Ecto neural progenitor cell (in vitro differentiated cells): ENCODE data around the gene LIG1.

Experiments
- DNase-seq: peaks from one replicate; pipeline ENCODE4 v3.0.0-alpha.2; 2018; ENCODE audit warnings: low spot score

LIG1 gene

DNA sequence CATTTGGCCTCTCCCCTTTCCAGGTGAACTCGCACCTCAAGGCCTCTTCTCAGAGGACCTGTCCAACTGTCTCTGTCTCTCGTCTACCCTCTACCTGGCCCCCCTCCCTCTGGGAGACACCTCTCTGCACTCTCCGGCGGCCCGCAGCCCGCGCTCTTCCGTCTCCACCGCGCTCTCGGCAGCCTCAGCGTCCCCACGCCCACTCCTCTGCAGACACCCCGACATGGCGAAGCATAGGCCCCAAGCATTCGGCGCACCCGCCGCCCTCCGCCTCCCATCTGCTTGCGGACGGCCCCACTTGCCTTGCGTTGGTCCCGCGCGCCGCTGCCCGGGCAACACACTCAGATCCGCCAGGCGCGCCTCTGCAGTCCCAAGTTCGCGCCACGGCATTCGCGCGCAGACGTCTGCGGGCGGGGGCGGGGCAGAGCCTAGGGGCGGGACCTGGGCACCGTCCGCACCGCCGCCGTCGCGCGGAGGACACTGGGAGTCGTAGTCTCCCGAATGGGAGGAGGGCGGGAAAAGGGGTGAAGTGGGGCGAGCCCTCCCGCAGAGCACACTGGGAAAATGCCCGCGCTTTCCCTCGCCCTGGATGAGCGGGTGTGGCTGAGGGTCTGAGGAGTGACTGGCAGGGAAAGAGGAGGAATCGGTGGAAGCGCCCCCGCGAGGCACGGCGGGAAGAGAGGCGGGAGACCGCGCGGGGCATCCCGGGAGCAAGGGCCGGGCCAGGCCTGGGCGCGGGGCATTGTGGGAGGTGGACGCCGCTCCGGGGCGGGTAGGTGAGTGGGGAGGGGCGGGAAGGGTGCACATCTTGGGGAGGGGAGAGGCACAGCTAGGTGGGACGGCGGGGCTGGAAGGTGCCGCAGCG, at the start of gene LIG1, which contains the start of gene ZSWIM9:
Gene LIG1 (minus strand): TSS at position 406 of the 865 bp plus-strand sequence. CDS start 4,778 bp downstream, outside the sequence.
Gene ZSWIM9 (plus strand): TSS at position 742 of the 865 bp plus-strand sequence. CDS start 1,123 bp downstream, outside the sequence.
- peak; percentile 96 for DNase-seq

DNA sequence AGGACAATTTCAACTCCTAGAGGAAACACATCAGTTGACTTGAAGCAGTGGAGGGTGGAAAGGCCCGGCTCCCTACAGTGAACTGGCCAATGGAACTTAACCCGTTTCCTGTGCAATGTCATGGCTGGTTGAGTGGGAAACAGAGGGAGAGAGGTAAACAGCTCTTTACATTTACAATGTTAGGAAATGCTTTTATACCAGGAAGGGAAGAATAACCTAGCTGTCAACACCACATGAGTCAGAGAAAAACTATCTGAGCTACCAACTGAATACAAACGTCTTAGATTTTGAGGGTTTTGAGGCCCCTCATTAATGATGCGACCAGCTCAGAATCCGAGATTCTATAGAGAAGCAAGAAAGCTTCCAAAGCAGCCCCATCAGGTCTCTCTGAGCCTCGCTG, 48.9 kb upstream of the LIG1 start:
- no peak for DNase-seq

DNA sequence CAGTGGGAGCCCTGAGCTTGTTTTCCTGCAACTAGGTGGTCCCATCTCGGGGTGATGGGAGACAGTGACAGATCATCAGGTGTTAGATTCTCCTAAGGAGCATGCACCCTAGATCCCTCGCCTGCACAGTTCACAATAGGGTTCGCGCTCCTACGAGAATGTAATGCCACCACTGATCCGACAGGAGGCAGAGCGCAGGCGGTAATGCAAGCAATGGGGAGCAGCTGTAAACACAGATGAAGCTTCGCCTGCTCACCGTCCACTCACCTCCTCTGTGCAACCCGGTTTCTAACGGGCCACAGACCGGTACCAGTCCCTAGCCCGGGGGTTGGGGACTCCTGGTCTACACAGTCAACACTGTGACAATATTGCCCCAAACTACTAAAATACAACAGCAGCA, 46.8 kb upstream of the LIG1 start:
- DNase-seq = peak; percentile 59

DNA sequence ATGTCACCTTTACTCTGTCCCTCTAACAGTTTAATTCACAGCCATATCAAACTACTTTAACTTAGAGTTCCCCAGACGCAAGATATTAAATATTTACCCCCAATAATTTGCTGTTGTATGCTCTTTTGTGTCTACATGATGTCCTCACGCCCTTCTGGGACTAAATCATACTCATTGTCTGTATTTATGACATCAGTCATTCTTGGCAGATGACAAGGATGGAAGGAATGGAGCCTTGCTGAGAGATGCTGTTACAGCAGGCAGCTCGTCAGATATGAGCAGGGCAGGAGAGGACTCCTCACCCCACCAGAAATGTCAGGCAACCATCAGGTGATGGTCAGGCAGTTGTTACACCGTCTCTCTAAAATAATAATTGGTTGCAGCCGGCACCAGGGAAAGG, 43.8 kb upstream of the LIG1 start:
- DNase-seq = no peak

DNA sequence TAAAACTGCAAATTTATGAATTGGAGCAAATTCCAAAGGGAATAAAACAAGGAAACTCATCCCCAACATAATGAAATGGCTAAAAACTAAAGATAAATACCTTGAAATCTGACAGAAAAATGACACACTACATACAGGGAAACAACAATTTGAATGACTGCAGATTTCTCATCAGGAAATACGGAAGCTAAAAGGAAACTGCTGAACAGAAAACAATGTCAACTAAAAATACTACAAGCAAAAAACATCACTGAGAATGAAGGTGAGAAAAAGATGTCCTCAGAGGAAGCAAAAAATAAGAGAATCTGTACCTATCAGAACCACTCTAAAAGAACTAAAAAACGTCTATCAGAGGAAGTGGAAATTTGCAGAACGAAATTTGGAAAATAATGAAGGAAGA, 39.9 kb upstream of the LIG1 start:
- DNase-seq = no peak

DNA sequence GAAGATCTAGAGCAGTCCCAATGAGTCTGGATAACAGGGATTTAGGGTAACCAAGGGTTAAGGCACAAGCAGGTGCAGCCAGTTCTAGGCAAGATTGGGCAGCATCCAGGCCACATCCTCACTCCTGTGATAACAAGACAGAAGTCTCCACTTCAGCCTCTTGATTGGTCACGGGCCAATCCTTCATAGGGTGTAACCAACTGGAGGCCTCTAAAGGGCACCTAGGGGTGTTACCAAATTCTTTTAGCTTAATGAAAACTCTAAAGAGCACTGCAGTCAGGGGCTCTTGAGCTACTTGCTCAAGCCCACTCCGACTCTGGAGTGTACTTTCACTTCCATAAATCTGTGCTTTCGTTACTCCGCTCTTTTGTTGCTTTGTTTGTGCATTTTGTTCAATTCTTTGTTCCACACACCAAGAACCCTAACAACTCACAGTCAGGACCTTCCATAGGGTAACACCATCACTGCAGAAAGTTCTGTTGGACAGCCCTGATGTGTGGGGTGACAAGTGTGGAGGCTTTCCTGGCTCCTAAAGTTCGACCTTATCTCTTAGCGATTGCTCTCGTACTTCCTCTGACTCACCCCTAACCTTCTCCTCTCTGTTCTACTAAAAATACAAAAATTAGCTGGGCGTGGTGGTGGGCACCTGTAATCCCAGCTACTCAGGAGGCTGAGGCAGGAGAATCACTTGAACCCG, 36.4 kb upstream of the LIG1 start:
- DNase-seq = no peak

DNA sequence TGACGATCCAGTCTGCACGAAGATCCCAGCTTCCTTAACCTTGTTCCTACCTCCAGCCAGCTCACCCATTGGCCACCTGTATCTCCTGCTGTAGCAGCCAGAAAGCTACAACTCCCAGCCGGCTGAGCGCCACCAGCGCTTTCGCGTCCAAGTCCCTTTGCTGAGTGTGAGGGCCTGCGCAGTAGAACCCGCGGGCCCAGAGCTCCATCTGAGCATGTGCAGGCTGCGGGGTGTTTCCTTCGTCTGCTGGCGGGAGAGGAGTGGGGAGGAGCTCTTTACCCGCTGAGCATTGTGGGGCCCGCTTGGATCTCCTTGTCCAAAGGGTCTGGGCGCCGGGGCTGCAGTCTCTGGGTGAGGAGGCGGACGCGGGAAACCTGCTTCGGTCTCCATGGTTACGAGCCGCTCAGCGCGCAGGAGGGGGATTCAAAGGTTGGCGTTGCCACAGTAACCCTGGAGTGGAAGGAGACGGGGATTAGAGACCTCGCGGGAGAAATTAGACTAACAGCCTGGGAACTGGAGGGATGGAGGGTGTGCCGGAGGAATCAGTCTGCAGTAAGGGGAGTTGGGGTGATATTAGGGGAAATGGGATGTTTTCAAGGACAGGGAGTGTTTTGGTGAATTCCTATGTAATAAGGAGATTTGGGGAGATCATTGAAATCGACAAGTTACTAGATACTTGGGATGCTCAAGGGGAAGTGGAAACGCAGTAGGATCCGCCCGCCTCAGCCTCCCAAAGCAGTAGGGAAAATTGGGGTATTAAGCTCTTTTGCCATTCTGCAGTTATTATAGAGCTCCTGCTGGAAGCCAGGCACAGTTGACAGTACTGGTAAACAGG, 33.9 kb upstream of the LIG1 start:
- DNase-seq = peak; percentile 99

DNA sequence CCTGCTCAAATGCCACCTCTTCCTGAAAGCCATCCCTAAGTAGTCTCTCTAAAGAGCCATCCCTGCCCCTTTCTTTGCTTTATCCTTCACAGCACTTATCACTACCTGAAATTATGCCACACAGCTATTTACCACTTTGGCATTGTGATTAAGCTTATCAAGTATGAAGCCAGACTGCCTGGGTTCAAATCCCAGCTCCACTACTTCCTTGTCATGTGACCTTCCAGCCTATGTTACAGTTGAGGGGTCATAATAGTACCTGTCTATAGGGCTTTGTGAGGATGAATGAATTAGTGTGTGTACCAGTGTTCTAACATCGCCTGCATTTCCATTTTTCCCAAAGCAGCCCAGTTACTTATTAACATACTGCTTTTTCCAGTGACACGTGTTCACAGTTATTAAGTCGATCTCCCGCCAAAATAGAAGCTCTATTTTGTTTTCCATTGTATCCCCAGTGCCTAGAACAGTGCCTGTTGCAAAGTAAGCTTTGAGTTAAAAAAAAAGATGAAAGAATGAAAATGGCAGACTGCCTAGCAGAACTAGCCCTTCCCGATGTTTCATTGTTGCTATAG, 33.2 kb upstream of the LIG1 start:
- no peak for DNase-seq

DNA sequence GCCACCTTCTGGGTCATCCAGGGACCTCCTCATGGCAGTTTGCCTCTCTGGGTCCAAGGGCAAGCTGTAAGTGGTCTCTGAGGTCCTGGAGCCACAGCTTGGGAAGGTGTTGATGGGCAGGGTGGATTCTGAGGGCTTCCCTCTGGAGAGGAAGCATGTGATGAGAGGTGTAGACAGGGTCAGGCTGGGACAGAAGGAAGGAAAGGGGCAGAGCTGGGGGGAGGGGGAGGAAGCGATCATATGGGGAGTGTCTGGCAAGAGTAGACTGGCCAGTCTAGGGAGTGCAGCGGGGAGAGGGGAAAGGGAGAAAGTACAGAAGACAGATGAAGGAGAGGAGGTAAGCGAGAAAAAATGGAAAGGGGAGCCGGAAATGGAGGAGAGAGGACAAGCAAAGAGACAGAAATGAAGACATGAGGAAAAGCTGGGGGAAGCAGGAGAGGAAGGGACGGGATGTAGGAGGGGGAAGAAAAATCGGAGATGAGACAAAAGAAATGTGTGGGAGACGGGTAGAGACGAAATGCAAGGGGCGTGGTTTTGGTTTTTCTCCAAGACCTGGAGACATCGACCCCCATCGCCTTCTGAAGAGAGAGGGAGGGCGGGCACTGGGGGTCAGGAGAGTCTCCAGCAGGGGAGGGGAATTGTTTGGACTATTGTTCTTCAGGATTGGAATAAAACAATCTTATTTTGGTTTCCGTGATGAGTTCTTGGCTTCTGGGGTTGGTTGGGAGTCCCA, 27.0 kb upstream of the LIG1 start:
- DNase-seq = no peak

DNA sequence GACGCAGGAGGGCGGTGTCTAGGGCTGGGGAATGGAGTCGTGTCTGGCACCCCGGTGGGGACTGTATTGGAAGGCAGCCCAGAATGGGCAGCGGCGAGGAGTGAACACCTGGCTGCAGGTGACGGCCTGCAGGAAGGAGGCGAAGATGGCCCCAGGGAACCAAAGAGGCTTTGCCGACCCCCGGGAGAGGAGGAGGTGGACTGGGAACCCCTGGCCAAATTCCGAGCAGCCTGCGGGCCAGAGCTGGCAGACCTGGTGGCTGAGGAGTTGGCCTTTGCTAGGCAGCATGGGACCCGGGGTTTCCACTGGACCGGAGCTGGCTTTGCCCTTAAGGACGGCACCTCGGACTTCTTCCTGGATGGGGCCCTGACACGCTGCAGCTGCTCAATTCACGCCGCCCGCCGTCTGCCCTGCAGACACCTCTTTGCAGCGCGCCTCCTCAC, 26.2 kb upstream of the LIG1 start:
- no peak for DNase-seq

DNA sequence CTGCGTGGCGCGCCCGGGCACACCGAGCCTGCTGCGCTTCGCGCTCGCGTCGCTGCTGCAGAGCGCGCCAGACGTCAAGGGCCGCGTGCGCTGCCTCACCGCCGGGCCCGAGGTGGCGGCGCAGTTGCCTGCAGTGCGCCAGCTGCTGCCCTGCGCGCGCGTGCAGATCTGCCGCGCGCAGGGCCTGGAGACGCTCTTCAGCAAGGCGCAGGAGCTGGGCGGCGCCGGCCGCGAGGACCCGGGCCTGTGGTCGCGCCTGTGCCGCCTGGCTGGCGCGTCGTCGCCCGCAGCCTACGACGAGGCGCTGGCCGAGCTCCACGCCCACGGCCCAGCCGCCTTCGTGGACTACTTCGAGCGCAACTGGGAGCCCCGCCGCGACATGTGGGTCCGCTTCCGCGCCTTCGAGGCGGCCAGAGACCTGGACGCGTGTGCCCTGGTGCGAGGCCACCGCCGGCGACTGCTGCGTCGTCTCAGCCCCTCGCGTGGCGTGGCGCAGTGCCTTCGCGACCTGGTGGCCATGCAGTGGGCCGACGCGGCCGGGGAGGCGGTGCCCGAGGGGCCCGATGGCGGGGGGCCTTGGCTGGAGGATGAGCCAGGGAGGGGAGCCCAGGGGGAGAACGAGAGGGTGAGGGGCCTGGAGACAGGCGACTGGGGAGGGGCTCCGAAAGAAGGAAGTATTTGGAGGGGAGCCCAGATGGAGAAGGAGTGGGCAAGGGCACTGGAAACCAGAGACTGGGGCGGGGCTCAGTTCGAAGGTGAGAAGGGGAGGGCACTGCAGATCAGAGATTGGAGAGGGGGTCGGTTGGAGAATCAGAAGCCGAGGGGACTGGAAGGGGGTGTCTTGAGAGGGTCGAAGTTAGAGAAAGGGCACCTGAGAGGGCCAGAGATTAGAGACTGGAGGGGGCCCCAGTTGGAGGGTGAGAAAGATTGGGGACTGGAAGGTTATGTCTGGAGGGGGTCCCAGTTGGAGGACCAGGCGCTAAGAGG, 25.0 kb upstream of the LIG1 start:
- DNase-seq = no peak

DNA sequence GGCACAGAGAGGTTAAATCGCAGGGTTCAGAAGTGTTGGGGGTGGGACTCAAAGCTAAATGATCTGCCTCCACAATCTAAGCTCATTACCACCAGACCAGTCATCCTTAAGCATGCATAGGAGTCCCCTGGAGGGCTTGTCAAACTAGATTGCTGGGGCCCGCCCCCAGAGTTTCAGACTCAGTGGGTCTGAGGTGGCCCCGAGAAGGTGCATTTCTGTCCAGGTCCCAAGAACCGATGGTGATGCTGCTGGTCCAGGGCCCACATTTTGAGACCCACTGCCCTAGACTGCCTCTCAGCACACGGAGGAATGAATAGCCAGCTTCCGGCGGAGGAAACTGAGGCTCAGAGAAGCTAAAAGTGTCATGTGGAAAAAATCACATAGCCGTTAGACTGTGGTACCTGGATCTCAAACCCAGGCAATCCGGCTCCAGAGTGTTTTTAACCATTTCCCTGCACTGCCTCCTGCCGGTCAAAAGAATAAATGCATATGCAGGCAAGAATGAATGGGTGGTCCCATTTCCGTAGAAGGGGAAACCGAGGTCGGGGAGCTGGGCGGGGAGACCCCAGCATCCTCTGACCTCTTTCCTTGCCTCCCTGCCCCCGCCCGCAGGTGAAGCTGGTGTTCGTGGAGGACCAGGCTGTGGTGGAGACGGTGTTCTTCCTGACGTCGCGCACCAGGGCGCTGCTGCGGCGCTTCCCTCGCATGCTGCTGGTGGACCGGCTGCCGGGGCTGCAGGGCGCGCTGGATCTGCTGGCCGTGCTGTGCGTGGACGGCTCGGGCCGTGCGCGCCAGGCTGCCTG, 24.1 kb upstream of the LIG1 start:
- DNase-seq = no peak

DNA sequence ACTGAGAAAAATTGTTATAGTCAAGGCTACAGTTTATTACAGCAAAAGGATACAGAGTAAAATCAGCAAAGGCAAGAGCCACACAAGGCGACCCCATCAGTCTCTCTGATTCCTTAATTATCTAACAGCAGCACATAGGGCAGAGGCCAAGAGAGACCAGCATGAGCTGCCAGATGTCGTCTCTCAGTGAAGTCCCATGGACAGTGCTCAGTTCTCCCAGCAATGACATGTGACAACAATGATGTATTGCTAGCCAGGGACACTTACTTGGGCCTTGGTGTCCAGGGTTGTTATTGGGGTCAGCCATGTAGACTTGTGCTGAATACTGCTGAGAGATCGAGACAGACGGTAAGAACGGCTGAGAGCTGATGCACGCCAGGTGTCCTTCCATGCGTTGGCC, 22.6 kb upstream of the LIG1 start:
- no peak for DNase-seq

DNA sequence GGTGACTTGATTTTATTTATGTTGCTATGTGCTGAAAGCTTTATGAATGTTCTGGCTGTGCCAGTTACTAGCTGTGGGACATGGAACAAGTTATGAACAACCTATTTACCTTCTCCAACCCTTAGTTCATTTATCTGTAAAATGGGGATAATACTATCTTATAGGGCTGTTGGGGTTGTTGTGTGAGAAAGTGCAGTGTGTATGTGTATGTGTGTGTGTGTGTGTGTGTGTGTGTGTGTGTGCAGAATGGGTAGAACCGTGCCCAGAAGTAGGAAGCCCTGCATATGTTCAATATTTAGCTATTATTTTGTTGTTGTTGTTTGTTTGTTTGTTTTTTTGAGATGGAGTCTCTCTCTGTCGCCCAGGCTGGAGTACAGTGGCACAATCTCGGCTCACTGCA, 20.7 kb upstream of the LIG1 start:
- no peak for DNase-seq

DNA sequence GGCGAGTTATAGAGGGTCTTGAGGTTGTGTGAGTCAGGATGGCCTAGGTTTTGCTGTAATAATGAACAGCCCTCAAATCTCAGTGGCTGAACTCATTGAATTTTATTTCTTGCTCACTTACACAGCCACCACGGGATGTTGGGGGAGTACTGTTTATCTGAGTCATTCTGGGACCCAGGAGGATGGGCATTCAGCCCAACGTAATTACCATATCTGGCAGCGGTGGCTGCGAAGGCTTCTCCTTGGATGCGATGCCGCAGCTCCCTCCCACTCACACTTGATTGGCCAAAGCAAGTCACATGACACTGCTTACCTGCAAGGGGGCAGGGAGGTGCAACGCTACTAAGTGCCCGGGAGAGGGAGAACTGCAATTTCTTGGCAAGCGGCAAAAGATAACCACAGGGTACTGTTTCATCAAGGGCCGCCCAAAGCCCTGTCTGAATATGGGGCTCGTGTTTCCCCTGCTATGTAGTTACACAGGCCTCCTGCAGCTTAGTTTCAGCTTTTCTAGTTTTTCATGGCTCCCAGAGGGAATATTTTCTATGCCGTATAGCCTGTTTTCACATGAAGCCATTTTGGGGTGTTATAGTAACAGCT, 20.2 kb upstream of the LIG1 start:
- DNase-seq = peak; percentile 84

DNA sequence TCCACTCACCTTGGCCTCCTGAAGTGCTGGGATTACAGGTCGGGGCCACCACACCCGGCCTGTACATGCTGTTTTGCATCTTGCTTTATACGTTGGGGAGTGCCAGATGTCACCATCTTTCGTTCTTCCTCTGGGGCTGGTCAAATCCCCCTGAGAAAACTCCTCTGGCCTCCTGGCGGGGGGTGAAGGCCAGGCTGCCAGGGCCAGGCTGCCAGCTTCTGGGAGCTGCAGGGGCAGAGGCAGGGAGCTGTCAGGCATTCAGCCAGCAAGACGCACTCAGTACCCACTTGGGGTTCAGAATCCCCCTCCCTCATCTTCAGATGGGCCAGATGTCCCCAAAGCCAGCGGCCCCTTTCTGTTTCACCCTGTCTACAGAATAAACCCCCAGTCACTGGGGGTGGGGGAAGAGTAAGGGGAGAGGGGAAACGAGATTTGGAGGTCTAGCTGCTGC, 16.4 kb upstream of the LIG1 start:
- no peak for DNase-seq

DNA sequence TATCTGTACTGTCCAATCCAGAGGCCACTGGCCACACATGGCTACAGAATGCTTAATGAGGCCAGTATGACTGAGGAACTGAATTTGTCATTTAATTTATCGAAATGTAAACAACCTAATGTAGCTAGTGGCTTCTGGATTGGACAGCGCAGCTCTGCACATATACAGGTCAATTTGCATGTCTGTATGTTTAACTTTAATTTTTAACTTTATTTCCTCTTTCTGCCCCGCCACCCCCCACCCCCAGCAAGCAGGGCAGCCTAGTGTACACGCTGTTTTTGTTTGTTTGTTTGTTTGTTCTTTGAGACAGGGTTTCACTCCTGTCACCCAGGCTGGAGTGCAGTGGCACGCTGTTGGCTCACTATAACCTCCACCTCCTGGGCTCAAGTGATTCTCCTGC, 15.9 kb upstream of the LIG1 start:
- DNase-seq = no peak

DNA sequence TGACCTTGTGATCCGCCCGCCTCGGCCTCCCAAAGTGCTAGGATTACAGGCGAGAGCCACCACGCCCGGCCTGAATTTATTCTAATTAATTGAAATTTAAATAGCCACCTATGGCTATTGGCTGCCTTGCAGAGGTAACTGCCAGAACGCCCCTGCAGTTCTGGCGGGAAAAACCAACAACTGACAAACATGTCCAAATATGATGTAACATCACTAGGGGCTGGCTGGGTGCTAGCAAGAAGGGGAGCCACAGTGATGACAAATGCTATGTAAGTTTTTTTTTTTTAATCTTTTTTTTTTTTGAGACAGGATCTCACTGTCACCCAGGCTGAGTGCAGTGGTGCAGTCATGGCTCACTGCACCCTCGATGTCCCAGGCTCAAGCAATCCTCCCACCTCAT, 13.2 kb upstream of the LIG1 start:
- DNase-seq = no peak

DNA sequence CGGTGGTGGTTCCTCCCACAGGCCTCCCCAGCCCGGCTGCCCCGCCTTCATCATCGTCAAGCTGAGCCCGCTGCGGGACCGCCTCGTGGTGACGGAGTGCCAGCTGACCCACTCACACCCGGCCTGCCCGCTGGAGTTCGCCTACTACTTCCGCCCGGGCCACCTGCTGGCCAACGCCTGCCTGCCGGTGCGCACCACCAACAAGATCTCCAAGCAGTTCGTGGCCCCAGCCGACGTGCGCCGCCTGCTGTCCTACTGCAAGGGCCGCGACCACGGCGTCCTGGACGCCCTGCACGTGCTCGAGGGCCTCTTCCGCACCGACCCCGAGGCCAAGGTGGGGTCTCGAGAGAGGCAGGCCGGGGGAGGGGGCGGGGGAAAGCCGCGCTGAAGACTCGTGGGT, 12.3 kb upstream of the LIG1 start:
- no peak for DNase-seq
